Esophagus muscularis mucosa (tissue), 4 donors: ENCODE data around the gene CSF1. TPM values are rescaled to one million over a fixed set of nuclear protein-coding genes. Genes with fewer than 3 reads are reported as not detected.
A peak's percentile ranks its signal among the peaks of the same experiment; 100 is the strongest.

ENCODE experiments used
- DNase-seq: peaks from one replicate; pipeline ENCODE4 v3.0.0-alpha.2; 2017; ENCODE audit errors: extremely low spot score
- H3K27ac ChIP-seq, 4 donors: fragments of 200-600 bp; sonication (generic); replicated peaks in 1 of 4; 1 replicate in 3 of 4; 2 replicates in 1 of 4; pipeline ENCODE4 v1.5.1; 2016 to 2019; ENCODE audit warnings: mild to moderate bottlenecking in 1 of 4
- H3K27me3 ChIP-seq, 4 donors: fragments of 200-600 bp; sonication (generic); one replicate each; pipeline versions ENCODE4 v1.5.1 to v1.6.0; 2016 to 2019
- H3K36me3 ChIP-seq, 4 donors: fragments of 200-600 bp; sonication (generic); one replicate each; pipeline ENCODE4 v1.5.1; 2016 to 2019
- H3K4me1 ChIP-seq, 4 donors: fragments of 200-600 bp; sonication (generic); one replicate each; pipeline ENCODE4 v1.5.1; 2016 to 2019
- H3K4me3 ChIP-seq, 4 donors: fragments of 200-600 bp; sonication (generic); 1 replicate in 2 of 4; 2 replicates in 2 of 4; pipeline ENCODE4 v1.5.1; 2016 to 2019; ENCODE audit warnings: mild to moderate bottlenecking in 4 of 4, moderate library complexity in 1 of 4
- H3K9me3 ChIP-seq, 4 donors: fragments of 200-600 bp; sonication (generic); 1 replicate in 3 of 4; 2 replicates in 1 of 4; pipeline ENCODE4 v1.5.1; 2016 to 2019
- CTCF ChIP-seq, 3 experiments: fragments of 200-600 bp in 2 of 3; fragments of 450-650 bp in 1 of 3; sonication (generic) in 2 of 3; IDR thresholded peaks; one replicate each; pipeline ENCODE4 v1.5.1; 2017 to 2019; ENCODE audit warnings: antibody characterized with exemption in 3 of 3, mild to moderate bottlenecking in 2 of 3, moderate library complexity in 1 of 3
- EP300 ChIP-seq: sonication (generic); formaldehyde crosslinking; IDR thresholded peaks from one replicate; pipeline ENCODE4 v1.6.1; 2017; ENCODE audit warnings: antibody characterized with exemption
- POLR2A ChIP-seq: fragments of 450-650 bp; IDR thresholded peaks from one replicate; pipeline ENCODE4 v1.6.1; 2017; ENCODE audit warnings: antibody characterized with exemption, moderate library complexity, mild to moderate bottlenecking, low read depth
- POLR2AphosphoS5 ChIP-seq, 2 donors: sonication (generic); formaldehyde crosslinking; IDR thresholded peaks; one replicate each; pipeline ENCODE4 v1.6.1; 2017; ENCODE audit warnings: antibody characterized with exemption in 2 of 2
- WGBS: methylation state at CpG from one replicate; pipeline ENCODE4 v1.1.5; 2018; 5-methylcytosine and 5-hydroxymethylcytosine counted together
- intact Hi-C: fragments of 100-400 bp; cut with DNase I; formaldehyde crosslinking; loops from one replicate; pipeline ENCODE4 v1.15.1; 2023
- total RNA-seq, 4 donors: library from RNA; depleted of rRNA; stranded (reverse); fragments of >200 nt; gene quantifications; one replicate each; pipeline versions ENCODE4 v1.1.0 to v1.2.1, GENCODE V29; 2016

CSF1 gene
- total RNA-seq, 4 donors from 2014 or later: 27.0 to 92.6 (median 48.1) TPM

DNA sequence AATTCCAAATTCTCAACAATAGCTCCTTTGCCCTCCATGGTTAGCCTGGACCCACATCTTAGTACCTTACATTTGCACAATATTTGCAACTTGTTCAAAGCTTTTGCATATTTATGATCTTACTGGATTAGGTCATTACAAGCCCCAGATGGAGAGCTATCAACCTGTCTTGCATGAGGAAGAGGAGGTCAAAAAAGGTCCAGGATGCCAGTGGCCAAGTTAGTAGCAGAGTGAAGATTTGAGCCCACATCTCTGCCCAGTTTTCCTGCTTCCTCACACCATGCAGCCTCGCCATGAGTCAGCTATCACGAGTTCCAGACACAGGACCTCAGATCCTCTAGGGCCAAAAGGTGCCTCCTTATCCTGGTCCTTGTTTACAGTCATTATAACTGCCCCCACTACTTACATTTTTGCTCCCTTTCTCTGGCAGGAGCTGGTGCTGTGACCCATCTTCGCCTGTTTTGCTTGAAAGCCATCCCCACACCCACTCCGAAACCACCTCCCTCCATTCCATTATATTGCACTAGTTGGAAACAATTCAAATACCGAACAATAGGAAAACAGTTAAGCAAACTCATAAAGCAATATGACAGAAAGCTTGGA is 68.9 kb downstream of the CSF1 start:
- WGBS: 68% methylated on average over 5 of the region's 5 CpGs
- H3K4me1 ChIP-seq: peaks cover 20 to 40% (median 25%) of the 10 kb centered on the region in 4 donors
- TF ChIP-seq POLR2A (no peak), EP300 (no peak), CTCF (IDR thresholded peaks at IDR 0.05) (no peak), POLR2AphosphoS5 (IDR thresholded peaks at IDR 0.05) (peak in 1 of 2 donors; percentile 37)
- no peaks in the 10 kb centered on the region for H3K36me3 ChIP-seq
- intact Hi-C loops: loop anchor here (5.0 to 10.0 kb wide), 4 partner anchors 52 to 435 kb away; partner anchors contain the start of genes CSF1 and GNAI3
- H3K9me3 ChIP-seq: no peaks in the 10 kb centered on the region
- no peaks in the 10 kb centered on the region for H3K27me3 ChIP-seq
- no peak for DNase-seq
- H3K4me3 ChIP-seq: no peak overlapping the region
- H3K27ac ChIP-seq: peak overlapping the region in 2 of 4 donors; percentile 53 to 71

Other genes starting within 250 kb of the CSF1 start
- 10 to 100 TPM; 19.9 to 59.0 (median 39.3) TPM for gene GSTM2, start 242.8 kb upstream of the CSF1 start, total RNA-seq
- gene GSTM1, start 223.0 kb upstream of the CSF1 start, total RNA-seq: 10 to 100 TPM in 1 of 4 donors, not detected in 3; 23.1 TPM
- gene GSTM5, start 198.6 kb upstream of the CSF1 start, total RNA-seq: 1 to 10 TPM; 4.2 to 7.6 (median 6.0) TPM
- 100 to 1,000 TPM in 1 of 4 donors, 10 to 100 TPM in 3; 64.6 to 111 (median 76.9) TPM for gene GSTM3, start 169.8 kb upstream of the CSF1 start, total RNA-seq
- gene EPS8L3, start 146.9 kb upstream of the CSF1 start, total RNA-seq: under 1 TPM in 1 of 4 donors, not detected in 3; 0.52 TPM
- 100 to 1,000 TPM in 1 of 4 donors, 10 to 100 TPM in 3; 72.1 to 111 (median 91.0) TPM for gene AHCYL1, start 73.9 kb downstream of the CSF1 start, total RNA-seq
- 10 to 100 TPM; 26.2 to 43.5 (median 35.3) TPM for gene STRIP1, start 123.8 kb downstream of the CSF1 start, total RNA-seq
- gene ALX3, start 159.8 kb downstream of the CSF1 start, total RNA-seq: not detected
- gene UBL4B, start 201.6 kb downstream of the CSF1 start, total RNA-seq: not detected
- 1 to 10 TPM in 1 of 4 donors, under 1 TPM in 3; 0.42 to 1.8 (median 0.57) TPM for gene SLC6A17, start 239.6 kb downstream of the CSF1 start, total RNA-seq